Activated T-cell treated with anti-CD3 and anti-CD28 coated beads, Interleukin-2, amount 50 U/mL, for 24 hours (primary cell): ENCODE results near the gene ANO4.
"Not testable (repeated sequence)": the region's sequence is repeated elsewhere in the genome, so short reads cannot be mapped to it uniquely, and the experiment has no call there.

Experiments
- DNase-seq: peaks from one replicate; pipeline ENCODE4 v3.0.0-alpha.2; 2020
- H3K27ac Mint-ChIP-seq: 2 replicates; pipeline ENCODE4 v1.8.0; 2020; ENCODE audit warnings: mild to moderate bottlenecking, mixed read lengths
- H3K27me3 Mint-ChIP-seq: 2 replicates; pipeline ENCODE4 v1.8.0; 2020; ENCODE audit warnings: mixed read lengths
- H3K36me3 Mint-ChIP-seq: 2 replicates; pipeline ENCODE4 v1.8.0; 2020; ENCODE audit warnings: low read depth, mixed read lengths
- H3K4me1 Mint-ChIP-seq: 2 replicates; pipeline ENCODE4 v1.8.0; 2020; ENCODE audit warnings: low read depth, mixed read lengths
- H3K4me3 Mint-ChIP-seq: 2 replicates; pipeline ENCODE4 v1.8.0; 2020; ENCODE audit warnings: mild to moderate bottlenecking, moderate library complexity, mixed read lengths
- H3K9me3 Mint-ChIP-seq: 2 replicates; pipeline ENCODE4 v1.8.0; 2020; ENCODE audit warnings: mixed read lengths

ANO4 gene

DNA sequence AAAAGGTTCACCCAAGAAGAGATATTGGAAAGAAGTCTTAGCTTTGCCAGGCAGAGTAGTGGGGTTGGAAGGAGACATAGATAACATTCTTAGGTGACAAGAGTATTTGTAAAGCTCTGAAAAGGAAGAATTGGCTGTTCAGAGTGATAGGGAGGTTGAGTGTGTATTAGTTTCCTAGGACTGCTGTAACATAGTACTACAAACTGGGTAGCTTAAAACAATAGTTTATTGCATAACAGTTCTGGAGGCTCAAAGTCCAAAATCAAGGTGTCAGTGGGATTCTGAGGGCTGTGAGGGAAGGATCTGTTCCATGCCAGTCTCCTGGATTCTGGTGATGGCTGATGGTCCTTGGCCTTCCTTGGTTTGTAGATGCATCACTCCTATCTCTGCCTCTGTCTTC, 258.6 kb downstream of the ANO4 start:
- Mint-ChIP-seq H3K4me1 (no peaks in the 10 kb centered on the region), H3K4me3 (no peak overlapping the region), H3K27me3 (no peaks in the 10 kb centered on the region), H3K36me3 (no peaks in the 10 kb centered on the region), H3K9me3 (peaks cover 11% of the 10 kb centered on the region), H3K27ac (no peak overlapping the region)
- no peak for DNase-seq

GRCh38 chr12:101055940-101056339, 261.4 kb downstream of the ANO4 start:
- no peak overlapping the region for H3K27ac Mint-ChIP-seq
- no peaks in the 10 kb centered on the region for H3K27me3 Mint-ChIP-seq
- DNase-seq: no peak
- no peaks in the 10 kb centered on the region for H3K36me3 Mint-ChIP-seq
- no peaks in the 10 kb centered on the region for H3K4me1 Mint-ChIP-seq
- H3K4me3 Mint-ChIP-seq: no peak overlapping the region
- peaks cover 11% of the 10 kb centered on the region for H3K9me3 Mint-ChIP-seq

DNA sequence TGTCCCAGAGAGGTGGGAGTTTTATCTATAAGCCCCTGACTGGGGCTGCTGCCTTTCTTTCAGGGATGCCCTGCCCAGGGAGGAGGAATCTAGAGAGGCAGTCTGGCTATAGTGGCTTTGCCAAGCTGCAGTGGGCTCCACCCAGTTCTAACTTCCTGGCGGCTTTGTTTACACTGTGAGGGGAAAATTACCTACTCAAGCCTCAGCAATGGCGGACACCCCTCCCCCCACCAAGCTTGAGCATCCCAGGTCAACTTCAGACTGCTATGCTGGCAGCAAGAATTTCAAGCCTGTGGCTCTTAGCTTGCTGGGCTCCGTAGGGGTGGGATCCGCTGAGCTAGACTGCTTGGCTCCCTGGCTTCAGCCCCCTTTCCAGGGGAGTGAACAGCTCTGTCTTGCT, 267.9 kb downstream of the ANO4 start:
- not testable (repeated sequence) for H3K4me3 Mint-ChIP-seq, H3K36me3 Mint-ChIP-seq, H3K4me1 Mint-ChIP-seq, H3K27me3 Mint-ChIP-seq, H3K27ac Mint-ChIP-seq, H3K9me3 Mint-ChIP-seq, DNase-seq

DNA sequence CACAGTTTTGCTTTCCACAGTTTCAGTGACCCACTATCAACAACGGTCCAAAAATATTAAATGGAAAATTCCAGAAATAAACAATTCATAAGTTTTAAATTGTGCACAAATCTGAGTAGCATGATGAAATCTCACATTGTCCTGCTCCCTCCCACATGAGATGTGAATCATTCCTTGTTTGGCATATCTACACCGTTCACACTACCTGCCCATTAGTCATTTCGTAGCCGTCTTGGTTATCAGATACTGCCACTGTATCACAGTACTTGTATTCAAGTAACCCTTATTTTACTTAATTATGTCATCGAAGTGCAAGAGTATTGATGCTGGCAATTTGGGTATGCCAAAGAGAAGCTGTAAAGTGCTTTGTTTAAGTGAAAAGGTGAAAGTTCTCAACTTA, 270.1 kb downstream of the ANO4 start:
- Mint-ChIP-seq H3K36me3 (no peaks in the 10 kb centered on the region), H3K4me1 (no peaks in the 10 kb centered on the region), H3K27ac (no peak overlapping the region), H3K9me3 (no peaks in the 10 kb centered on the region), H3K27me3 (no peaks in the 10 kb centered on the region), H3K4me3 (no peak overlapping the region)
- DNase-seq: no peak

DNA sequence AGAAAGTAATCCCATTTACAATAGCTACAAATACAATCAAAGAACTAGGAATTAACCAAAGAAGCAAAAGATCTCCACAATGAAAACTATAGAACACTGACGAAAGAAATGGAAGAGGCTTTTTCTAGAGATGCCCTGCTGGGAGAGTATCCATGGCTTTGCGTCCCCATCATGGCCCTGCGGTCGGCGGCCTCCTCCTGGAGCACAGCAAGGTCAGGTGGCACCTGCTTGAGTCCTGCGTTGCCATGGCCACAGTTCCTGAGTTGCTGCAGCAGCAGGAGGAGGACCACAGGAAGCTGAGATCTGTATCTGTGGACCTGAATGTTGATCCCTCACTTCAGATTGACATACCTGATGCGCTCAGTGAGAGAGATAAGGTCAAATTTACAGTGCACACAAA, 271.9 kb downstream of the ANO4 start:
- DNase-seq: no peak
- H3K4me3 Mint-ChIP-seq: no peak overlapping the region
- H3K9me3 Mint-ChIP-seq: no peaks in the 10 kb centered on the region
- no peaks in the 10 kb centered on the region for H3K27me3 Mint-ChIP-seq
- H3K27ac Mint-ChIP-seq: no peak overlapping the region
- H3K36me3 Mint-ChIP-seq: no peaks in the 10 kb centered on the region
- H3K4me1 Mint-ChIP-seq: no peaks in the 10 kb centered on the region

- no peak overlapping the region for H3K4me3 Mint-ChIP-seq
- H3K36me3 Mint-ChIP-seq: no peaks in the 10 kb centered on the region
- no peaks in the 10 kb centered on the region for H3K27me3 Mint-ChIP-seq
- H3K4me1 Mint-ChIP-seq: no peaks in the 10 kb centered on the region
- DNase-seq: no peak
- no peak overlapping the region for H3K27ac Mint-ChIP-seq
- H3K9me3 Mint-ChIP-seq: no peaks in the 10 kb centered on the region
Measured at GRCh38 chr12:101068402-101068801, 273.8 kb downstream of the ANO4 start.

DNA sequence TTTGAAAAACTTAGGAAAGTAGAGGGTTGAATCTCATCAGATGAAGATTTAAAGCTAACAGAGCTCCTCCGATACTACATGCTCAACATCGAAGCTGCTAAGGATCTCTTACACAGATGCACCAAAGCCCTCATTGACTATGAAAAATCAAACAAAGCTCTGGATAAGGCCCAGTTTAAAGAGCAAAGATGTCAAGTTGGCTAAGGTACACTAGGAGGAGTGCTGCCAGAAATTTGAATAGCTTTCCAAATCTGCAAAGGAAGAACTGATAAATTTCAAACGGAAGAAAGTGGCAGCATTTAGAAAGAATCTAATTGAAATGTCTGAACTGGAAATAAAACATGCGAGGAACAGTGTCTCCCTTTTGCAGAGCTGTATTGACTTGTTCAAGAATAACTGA, 274.3 kb downstream of the ANO4 start:
- no peaks in the 10 kb centered on the region for H3K27me3 Mint-ChIP-seq
- H3K9me3 Mint-ChIP-seq: peaks cover under 1% of the 10 kb centered on the region
- no peak overlapping the region for H3K27ac Mint-ChIP-seq
- H3K4me3 Mint-ChIP-seq: no peak overlapping the region
- H3K36me3 Mint-ChIP-seq: no peaks in the 10 kb centered on the region
- no peaks in the 10 kb centered on the region for H3K4me1 Mint-ChIP-seq
- DNase-seq: no peak

DNA sequence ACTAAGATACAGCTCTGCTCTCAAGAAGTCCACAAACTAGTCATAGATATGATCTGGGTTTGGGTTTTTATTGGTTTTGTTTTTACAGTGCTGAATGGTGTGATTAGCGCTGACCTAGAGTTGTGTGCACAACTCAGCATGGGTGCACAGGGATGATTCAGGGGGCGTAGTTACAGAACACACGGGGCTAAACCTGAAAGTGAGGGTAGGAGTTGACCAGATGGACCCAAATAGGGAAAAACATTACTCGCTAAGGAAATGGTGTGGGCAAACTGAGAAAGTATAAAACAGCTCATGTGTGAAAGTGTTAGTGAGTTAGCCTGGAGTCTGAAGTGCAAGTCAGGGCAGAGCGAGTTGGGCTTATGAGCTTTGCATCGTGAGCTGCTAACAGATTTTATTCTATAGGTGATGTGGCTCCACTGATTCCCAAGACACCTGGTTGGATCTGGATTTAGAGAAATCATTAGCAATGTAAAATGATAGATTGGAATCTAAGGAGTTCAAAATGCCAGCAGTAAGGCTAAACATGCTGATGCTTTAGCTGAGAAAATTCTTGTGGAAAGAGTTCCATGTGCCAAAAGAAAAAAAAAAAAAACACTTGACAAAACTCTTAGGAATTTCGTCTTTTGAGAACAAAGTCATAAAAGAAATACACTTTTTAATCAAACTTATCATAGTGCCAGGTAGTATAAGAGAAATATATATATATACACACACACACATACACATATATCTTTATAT, 280.5 kb downstream of the ANO4 start:
- Mint-ChIP-seq H3K4me3 (no peak overlapping the region), H3K9me3 (peaks cover 2% of the 10 kb centered on the region), H3K27ac (no peak overlapping the region), H3K27me3 (no peaks in the 10 kb centered on the region), H3K4me1 (peaks cover 4% of the 10 kb centered on the region), H3K36me3 (no peaks in the 10 kb centered on the region)
- DNase-seq: no peak

DNA sequence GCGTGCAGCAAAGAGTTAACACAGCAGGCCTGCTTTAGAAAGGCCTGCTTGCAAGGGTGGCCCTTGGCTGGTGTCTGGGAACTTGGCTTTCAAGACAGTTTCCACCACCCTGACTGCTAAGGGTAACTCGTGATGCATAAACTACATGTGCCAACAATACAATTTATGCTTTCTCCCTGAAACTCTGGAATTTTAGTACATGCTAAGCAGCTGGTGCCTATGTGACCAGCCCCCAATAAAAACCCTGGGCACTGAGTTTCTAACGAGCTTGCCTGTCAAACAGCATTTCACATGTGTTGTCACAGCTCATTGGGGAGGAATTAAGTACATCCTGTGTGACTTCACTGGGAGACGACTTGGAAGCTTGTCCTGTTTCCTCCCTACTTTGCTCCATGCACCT, 282.3 kb downstream of the ANO4 start:
- Mint-ChIP-seq H3K4me1 (peaks cover 4% of the 10 kb centered on the region), H3K9me3 (peaks cover 2% of the 10 kb centered on the region), H3K4me3 (no peak overlapping the region), H3K27me3 (no peaks in the 10 kb centered on the region), H3K36me3 (no peaks in the 10 kb centered on the region), H3K27ac (no peak overlapping the region)
- no peak for DNase-seq

GRCh38 chr12:101077791-101078528, 283.4 kb downstream of the ANO4 start:
- Mint-ChIP-seq H3K9me3 (peaks cover 6% of the 10 kb centered on the region), H3K4me3 (no peak overlapping the region), H3K36me3 (no peaks in the 10 kb centered on the region), H3K27ac (no peak overlapping the region), H3K27me3 (no peaks in the 10 kb centered on the region), H3K4me1 (peaks cover 4% of the 10 kb centered on the region)
- no peak for DNase-seq

DNA sequence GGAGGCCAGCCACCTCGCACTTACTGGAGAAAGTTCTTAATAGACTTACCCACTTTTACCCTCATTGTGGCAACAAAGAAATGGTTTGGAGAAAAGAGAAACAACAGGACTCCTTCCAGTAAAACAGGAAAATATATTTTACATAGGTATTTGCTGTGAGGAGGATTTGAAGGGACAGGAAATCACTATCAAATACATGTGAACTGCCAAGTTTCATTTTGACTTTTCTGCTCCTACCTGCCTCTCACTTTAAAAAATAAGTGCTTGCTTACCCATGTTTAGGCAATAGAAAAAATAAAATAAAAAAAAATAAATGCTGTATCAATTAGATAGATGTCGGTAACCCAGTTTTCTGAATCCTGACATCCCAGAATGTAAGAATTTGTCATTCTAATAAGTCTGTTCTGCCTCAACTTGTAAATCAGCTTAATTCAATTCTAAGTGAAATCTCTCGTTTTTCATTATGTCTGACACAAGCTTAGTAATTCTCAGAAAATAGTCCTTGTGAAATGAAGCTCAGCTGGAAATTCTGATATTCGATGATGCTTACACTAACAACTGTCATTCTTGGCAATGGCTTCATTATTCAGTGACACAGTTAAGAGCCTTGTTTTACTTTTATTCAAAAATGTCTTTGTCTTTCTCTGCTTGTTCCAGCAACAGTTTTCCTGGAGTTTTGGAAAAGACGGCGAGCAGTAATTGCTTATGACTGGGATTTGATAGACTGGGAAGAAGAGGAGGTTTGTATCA, 284.1 kb downstream of the ANO4 start:
- Mint-ChIP-seq H3K4me3 (no peak overlapping the region), H3K27ac (no peak overlapping the region), H3K4me1 (peaks cover 4% of the 10 kb centered on the region), H3K27me3 (no peaks in the 10 kb centered on the region), H3K9me3 (peaks cover 6% of the 10 kb centered on the region), H3K36me3 (no peaks in the 10 kb centered on the region)
- DNase-seq: no peak

GRCh38 chr12:101082706-101083105, 288.1 kb downstream of the ANO4 start:
- H3K27ac Mint-ChIP-seq: no peak overlapping the region
- peaks cover 10% of the 10 kb centered on the region for H3K4me1 Mint-ChIP-seq
- DNase-seq: no peak
- H3K9me3 Mint-ChIP-seq: peaks cover 4% of the 10 kb centered on the region
- H3K4me3 Mint-ChIP-seq: no peak overlapping the region
- H3K27me3 Mint-ChIP-seq: no peaks in the 10 kb centered on the region
- H3K36me3 Mint-ChIP-seq: no peaks in the 10 kb centered on the region

- Mint-ChIP-seq H3K27ac (no peak overlapping the region), H3K9me3 (peaks cover 4% of the 10 kb centered on the region)
- no peak for DNase-seq
Measured at GRCh38 chr12:101086490-101087135, 292.0 kb downstream of the ANO4 start.

DNA sequence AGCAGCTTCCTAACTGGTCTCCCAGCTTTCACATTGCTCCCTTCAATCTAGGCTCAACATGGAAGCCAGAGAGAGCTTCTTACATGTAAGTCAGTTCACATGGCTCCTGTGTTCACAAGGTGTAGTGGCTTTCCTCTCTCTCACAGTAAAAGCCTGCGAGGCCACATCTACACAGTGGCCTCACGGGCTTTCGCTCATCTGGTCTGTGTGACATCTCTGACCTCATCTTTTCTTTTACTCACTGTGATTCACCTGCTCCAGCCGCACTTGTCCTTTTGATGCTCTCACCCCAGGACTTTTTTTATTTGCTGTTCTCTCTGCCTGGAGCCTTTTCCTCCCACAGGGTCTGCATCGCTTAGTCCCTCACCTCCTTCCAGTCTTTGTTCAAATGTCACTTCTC, 293.3 kb downstream of the ANO4 start:
- H3K4me1 Mint-ChIP-seq: peaks cover 5% of the 10 kb centered on the region
- no peaks in the 10 kb centered on the region for H3K9me3 Mint-ChIP-seq
- H3K27ac Mint-ChIP-seq: no peak overlapping the region
- no peak overlapping the region for H3K4me3 Mint-ChIP-seq
- H3K36me3 Mint-ChIP-seq: no peaks in the 10 kb centered on the region
- no peak for DNase-seq
- H3K27me3 Mint-ChIP-seq: no peaks in the 10 kb centered on the region

More at GRCh38 chr12:101086490-101087135, 292.0 kb downstream of the ANO4 start:
- no peak overlapping the region for H3K4me3 Mint-ChIP-seq
- H3K4me1 Mint-ChIP-seq: peaks cover 5% of the 10 kb centered on the region
- H3K36me3 Mint-ChIP-seq: no peaks in the 10 kb centered on the region
- H3K27me3 Mint-ChIP-seq: no peaks in the 10 kb centered on the region
